ENCODE data around the gene NACC2.

The NACC2 gene

DNA sequence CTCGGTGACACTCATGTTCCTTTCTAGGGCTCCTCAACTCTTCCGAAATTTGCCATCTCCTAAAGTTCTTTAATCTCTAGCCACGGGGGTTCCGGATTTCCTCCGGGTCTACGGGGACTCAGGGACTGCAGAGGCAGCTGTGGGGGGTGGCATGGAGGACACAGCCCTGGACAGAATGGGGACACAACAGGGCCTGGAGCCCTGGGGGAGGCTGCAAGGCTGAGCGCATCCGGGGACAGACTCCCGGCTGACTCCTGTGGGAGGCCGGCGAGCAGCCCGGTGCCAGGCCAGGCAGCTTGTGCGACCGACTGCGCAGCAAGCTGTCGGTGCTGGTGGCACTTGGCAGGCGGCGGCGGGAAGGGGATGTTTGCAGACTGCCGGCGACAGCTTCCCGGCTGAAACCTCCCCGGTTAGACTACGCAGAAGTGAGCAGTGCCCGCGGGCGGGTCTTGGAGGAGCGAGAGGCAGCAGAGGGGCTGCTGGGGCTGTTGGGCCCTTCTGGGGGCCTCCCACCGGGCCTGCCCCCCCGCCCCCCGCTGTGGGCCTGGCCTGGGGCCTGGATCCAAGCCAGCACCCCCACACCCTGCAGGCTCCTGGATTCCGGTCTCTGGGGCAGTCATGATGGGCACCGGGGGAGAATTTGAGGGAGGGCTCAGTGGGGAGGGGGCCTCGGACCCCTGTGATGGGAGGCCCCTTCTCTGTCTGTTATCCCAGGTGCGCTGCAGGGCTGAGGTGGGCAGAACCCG lies 105.2 kb downstream of the NACC2 start:
- peak; percentile 19 for DNase-seq

DNA sequence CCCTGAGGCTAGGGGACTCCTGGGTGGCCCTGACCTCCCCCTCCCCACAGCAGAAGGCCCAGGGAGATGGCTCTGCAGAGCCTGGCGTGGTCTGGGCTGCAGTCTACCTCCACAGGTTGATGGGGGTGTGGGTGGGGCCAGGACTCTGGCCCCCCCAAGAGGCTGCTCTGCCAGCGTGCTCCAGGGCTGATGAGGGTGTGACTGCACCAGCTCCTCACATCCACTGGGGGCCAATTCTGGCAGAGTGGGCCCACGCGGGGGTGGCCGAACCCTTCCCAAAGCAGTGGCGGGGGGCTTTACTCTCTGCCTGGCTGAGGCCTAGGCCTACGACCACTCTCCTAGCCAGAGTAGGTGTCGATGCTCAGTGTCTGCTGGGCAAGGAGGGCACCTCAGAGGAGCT lies 105.9 kb downstream of the NACC2 start:
- DNase-seq: no peak

DNA sequence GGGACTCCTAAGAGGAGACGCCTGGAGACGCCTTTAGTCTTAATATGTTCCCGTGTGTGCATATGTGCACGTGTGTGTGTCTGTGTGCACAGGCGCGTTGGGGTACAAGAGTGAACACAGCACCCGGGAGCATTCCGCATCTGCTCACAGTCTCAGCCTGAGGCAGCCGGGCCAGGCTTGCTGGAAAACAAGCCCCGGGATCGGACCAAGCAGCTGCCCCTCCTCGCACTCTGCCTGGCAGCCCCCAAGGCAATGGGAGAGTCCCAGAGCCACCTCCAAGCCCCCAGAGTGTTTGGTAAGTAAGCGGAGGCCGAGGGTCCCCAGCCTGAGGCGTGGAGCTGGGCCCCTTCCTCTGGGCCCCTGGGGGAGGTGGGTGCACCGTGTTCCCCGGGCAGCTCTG lies 106.6 kb downstream of the NACC2 start:
- DNase-seq: no peak

DNA sequence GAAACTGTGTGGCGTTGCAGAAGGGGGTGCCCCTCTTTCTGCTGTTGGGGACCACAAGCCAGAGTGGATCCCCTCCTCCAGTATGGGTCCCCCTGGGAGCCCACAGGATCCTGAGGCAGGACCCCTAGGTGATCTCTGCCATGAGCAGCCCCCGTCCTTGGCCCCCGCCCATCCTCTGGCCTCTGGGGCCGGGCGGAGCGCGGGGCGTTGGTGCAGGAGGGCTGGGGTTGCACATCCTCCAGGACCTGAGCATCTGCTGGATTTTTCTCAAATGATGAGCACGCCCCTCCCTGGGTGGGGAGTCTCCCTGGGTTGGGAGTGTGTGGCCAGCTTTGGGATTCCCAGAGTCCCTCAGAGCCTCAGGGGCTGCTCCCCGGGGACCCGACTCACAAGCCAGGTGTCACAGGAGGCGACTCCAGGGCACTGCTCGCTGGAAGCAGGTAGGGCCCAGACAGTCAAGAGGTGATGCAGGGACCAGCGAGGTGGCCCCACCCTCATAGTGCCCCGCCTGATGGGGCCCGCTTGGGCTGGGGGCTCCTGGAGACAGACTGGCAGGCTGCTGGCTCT lies 107.2 kb downstream of the NACC2 start:
- DNase-seq: no peak

DNA sequence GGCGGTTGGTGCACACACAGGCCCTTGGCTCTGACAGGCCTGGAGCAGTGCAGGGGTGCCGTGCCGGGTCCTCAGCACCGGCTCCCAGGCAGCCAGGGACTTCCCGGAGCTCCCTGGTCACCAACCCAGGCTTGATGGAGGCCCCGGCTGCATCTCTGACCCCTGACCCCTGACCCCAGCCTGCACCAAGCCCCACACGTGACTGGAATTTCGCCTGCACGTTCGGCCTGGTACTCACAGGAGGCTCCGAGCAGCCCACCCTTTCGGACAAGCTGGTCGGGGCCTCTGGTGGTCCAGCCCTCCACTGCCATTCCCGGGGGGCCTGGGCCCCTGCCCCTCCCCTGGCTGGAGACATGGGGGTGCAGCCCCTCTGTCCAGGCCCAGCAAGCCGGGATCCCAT lies 108.5 kb downstream of the NACC2 start:
- no peak for DNase-seq

DNA sequence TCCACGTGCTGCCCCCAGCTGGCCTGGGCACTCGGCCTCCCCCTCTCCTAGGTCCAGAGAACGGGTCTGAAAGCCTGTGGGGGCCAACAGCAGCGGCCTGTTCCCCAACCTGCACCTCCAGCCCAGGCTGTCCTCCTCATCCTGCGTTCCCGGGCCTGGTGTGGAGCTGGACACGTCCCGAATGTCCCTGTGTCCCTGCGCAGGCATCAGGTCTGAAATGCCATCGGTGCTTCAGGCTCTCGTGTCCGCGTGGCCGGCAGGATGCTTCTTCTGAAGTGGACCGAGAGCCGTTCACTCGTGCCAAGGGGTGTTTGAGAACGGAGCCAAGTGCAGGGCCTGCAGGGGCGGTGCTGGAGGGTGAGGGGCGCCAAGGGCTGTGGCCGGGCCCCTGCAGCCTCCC lies 109.2 kb downstream of the NACC2 start:
- no peak for DNase-seq

DNA sequence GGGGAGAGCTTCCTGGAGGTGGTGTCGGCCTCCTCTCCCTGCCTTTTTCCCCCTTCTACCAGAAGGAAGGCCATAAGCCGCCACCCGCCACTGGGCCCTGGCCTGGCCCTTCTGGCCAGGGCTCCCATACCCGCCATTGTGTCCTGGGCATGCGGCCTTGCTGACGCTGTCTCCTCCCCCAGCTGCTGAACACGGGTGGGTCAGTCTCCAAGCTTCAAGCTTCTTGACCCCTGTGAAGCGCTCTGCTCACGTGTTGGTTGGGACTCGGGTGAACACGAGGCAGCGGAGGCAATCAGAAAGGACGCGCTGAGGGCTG lies 109.7 kb downstream of the NACC2 start:
- no peak for DNase-seq

DNA sequence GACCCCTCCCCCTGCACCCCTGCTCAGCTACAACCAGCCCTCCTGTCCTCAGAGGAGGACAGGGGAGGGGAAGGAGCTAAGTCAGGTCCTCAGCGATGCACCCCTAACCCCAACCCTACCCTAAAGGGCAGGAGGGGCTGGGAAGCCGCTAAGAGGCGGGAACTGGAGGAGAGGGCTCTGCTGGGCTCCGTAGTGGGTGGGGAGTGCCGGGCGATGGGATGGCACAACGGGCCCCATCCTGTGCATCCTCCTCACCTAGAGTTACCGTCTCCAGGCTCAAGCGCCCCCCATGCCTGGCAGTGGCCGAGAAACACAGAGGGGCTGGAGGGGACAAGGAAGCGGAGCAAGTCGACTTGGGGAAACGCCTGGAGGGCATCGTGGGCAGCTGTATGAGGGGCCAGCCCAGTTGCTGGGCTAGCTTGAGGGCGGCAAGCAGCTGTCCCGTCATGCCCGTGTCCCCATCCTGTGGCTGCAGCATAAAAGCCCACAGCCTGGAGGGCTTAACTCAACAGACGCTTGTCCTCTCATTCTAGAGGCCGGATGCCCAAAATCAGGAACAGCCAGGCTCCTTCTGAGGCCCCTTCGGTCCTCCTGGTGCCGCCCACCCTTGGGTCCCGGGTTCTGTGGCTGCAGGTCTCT lies 110.9 kb downstream of the NACC2 start:
- DNase-seq: no peak

DNA sequence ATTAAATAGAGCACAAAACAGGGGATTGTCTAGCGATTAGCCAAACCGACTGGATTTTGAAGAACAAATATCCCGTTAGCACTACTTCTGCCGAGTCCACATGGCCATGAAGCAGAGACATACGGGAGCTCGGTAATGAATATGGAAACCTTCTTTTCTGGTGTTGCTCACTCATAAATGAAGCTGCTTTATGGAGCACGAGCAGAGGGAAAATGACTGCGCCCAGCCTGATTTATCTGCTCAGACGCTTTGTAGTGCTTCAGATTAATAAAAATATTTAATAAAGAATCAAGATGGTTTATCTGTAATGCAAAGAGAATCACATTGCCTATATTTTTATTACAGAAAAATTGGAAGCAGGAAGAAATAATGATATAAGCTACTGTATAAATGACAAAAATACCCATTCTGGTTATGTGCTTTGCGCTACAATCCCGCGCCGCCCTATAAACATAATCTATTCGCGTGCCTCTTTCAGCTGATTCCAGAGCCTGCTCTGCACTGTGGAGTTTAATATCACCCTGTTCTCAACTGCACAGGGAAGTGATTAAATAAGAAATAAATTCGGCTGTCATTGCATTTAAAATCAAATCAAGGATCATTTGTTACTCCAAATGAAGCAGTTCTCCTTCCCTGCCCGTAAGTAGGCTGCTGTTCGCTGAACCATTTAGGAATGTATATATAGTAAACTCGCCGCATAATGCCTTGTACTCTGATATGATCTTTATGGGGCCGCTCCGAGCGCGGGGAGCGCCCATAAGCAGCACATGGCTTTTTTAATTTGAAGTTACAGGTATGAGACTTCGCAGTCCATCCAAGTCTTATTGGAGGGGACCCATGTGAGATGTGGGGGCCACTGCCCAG lies 111.6 kb downstream of the NACC2 start:
- no peak for DNase-seq

DNA sequence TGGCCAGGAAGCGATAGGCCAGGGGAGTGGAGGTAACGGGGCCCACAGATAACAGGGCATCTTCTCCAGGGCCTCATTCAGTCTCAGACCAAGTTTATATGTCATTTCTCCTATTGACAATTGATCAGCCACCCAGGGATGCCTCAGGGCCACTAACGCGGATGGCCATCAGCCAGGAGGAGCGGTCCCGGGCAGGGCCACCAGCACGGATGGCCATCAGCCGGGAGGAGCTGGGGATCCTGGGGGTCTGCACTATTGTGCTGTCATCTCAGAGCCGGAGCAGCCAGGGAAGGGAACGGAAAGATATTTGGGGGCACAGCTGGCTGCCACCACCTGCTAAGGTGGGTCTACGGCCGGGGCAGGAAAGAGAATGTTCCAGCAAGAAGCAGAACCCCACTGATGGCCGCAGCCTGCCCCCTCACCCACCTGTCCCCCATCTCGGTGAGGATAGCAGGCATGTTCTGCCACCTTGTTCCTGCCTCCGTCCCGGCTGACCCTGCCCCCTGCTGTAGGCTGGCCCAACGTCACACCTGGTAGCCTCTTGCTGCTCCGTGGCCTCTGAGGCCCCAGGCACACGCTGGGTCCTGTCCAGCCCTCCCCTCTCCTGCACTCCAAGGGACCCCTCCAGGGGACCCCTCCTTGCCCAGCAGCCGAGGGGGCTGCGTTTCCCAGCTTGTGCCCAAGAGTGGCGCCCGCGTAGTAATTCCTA lies 112.4 kb downstream of the NACC2 start:
- DNase-seq: no peak

DNA sequence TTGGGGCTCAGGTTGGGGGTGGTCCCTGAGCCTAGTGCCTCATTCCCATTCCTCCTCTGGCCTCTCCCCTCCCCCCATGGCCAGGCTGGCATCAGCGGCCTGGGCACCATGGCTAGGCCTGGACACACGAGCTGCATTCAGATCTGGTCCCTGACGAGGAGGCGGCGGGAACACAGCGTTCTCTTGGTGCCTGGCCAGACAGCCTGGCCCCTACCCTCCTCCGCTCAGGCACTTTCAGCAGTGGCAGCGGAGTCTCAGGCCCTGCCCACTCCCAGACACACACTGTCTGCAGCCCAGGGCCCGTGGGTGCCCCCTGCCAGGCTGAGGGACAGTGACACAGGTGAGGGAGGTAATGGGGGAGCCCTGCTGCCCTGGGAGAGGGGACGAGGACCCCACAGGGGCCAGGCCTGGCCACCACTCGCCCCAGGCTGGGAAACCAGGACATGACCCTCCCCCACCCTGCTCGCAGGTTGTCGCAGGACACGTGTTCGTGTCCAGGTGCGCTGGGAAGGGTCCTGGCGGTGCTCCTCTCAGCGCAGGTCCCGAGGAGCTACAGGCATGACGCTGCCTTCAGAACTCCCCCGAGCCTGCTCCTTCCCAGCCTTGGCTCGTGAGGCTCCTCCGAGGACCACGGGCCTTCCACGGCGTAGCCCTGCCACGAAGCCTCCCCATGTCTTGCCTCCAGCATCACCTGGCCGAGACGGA lies 114.0 kb downstream of the NACC2 start:
- no peak for DNase-seq

DNA sequence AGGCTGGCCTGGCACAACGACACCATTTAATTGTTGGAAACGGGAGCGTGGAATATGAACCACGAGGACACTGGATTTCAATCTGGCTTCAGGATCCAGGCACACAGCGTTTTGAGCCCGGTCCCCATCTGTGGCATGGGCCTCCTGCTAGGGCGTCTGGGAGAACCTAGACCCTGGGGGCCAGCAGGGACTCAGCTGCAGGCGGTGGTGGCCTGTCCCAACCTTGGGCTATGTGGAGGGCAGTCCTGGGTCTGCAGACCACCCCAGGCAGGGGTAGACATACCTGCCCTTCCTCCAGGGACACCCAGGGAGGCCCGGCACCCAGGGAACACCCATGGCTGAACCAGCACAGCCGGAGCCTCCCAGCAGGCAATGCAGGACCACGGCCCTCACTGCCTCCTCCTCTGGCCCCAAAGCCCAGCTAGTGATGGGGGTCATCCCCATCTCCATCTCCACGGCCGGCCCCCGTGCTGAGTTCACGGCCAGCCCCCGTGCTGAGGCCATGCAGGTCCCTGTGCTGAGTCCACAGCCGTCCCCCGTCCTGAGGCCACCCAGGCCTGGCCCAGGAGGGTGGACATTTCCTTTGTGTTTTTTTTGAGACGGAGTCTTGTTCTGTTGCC lies 115.4 kb downstream of the NACC2 start:
- no peak for DNase-seq

DNA sequence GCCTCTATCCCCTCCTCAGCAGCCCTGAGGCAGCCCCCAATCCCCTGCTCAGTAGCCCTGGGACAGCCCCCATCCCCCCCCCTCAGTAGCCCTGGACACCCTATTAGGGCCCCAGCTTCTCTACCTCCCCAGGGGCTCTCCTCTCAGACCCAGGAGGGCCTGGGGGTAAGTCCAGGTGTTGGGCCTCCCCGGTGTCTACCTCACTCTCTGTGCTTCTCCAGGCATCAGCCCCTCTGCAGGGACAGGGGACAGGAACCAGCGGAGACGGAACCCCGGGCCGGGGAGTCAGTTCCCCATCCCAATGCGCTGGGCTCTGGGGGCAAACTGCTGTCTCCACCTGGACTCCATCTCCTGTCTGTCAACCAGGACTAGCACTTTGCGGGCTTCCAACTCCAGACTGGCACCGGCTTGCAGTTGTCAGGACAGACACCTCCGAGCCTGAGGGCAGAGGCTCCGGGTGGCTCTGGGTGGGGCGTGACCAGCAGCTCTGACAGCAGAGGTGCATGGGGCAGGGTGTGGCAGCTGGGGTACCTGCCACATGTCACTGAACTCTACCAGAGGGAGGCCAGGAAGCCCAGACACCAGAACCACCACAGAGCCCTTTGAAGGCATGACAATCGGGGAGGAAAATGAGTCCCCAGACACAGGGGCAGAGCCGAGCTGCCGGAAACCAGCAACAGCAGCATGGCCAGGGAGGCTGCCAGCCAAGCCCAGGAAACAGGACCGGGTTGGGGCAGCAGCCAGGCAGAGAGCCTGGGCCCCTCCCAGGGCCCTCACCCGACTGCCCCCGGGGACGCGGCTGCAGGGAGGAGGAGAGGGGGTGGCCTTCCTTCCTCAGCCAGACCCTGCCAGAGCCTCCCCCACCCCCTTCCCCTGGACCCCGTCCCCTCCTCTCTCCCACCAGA lies 116.2 kb downstream of the NACC2 start:
- peak; percentile 15 for DNase-seq

DNA sequence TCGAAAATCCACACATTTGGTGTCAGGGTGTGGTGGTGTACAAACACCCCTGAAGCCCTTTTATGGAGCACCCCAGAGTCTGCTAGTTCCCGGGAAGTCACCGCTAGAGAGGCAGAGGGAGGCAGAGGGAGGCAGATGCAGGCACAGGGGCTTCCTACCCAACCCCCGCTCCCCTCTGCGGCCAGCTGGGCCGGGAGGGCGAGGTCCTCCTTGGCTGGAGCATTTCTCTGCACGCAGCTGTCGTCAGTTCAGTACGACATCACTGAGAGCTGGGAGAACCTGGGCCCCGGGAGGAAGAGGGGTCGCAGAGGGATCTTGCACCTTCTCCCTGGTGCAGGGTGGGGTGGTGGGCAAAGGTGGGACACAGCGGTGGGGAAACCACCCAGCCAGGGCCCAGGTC lies 118.1 kb downstream of the NACC2 start:
- no peak for DNase-seq

DNA sequence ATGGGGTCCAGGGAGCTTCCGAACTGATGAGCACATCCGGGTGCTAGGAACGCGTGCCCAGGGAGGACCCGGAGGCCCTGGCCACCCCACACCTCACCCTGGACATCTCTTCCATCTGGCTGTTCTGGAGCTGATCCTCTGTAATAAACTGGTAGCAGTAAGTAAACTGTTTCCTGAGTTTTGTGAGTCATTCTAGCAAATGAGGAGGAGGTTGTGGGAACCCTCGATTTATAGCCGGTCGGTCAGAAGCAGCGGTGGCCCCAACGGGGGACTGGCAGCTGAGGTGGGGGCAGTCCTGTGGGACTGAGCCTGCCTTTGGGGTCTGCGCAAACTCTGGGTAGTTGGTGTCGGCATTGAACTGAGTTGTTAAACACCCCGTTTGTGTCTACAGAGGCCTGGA lies 118.6 kb downstream of the NACC2 start:
- no peak for DNase-seq

DNA sequence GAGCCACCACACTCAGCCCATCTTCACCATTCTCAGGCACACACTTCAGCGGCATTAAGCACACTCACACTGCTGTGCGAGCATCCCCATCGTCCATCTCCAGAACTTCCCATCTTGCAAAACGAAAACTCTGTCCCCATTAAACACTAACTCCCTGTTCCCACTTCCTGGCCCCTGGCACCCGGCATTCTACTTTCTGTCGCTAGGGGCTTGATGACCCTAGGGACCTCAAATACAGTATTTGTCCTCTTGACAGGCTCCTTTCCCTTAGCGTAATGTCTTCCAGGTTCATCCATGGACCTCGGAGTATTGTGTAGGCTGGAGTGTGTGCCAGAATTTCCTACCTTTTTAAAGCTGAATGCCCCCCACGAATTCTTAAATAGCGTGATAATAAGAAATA lies 119.3 kb downstream of the NACC2 start:
- DNase-seq: no peak

DNA sequence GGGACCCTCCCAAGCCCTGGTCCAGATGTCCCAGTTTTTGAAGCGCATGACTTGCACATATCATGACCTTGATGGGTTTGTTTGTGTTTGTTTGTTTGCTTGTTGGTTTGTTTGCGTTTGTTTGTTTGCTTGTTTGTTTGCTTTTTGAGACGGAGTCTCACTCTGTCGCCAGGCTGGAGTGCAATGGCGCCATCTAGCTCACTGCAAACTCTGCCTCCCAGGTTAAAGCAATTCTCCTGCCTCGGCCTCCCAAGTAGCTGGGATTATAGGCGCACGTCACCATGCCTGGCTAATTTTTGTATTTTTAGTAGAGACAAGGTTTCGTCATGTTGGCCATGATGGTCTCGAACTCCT lies 120.9 kb downstream of the NACC2 start:
- DNase-seq: no peak

DNA sequence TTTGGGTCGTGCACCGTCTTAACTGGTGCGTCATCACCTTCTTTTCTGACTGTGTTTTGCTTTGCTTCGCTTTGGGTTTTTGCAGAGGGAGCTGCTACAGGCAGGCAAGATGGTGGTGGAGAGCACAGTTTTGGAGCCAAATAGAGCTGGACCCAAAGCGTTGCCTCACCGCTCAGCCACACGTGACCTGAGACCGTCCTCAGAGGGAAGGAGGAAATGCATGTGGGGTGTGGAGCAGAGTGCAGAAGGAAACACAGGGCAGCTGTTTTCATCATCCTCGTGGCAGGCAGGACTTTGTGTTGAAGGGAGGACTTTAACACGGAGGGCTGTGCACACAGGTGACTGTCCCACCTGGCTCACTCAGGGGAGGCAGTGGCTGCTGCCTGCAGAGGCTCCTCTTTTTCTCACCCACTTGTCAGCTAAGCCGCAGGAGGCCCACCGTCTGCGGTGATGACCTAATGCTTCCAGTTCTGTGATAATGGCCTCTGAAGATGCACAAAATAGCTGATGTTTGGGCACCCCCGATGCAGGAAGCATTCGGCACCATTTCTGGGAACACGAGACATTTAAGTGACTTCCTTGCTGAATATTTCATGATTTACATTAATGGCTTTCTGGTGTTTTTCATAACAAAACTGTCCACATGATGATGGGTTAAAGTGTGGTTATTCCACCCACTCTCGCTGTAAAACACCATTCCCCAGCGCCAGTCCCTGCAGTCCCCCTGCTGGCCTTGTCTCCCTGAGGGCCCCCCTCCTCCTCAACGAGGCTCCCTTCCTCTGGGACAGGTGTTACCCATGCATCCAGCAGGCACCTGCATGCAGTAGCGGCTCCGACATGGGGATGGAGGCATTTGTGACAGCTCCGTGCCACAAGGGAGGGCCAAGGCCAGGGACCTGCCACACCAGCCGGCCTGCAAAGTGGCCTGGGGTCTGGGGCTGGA lies 121.5 kb downstream of the NACC2 start:
- no peak for DNase-seq

DNA sequence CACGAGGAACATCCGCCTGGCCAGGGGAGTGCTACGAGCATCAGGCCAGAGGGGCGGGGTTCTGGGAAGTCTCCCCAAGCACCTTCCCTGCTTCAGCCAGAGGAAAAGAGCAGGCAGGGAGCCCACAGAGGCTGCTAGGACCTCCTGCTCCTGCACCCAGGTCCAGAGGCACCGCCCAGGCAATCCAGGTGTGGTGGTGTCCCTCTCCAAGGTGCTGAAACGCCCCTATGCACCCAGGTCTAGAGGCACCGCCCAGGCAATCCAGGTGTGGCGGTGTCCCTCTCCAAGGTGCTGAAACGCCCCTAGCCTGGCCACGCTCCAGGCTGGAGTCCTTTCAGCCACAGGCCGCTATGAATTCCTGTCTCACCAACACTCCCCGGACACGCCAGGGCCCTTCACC lies 123.2 kb downstream of the NACC2 start:
- peak; percentile 33 for DNase-seq
